HG03354 (cell line): ENCODE results near the gene FGD5.
"Not testable (repeated sequence)": the region's sequence is repeated elsewhere in the genome, so short reads cannot be mapped to it uniquely, and the experiment has no call there.

Source experiments
- ATAC-seq: cut with Tn5 transposase; IDR thresholded peaks from one replicate; pipeline ENCODE4 v1.9.1; 2021; ENCODE audit warnings: mild to moderate bottlenecking; ENCODE audit not compliant: unreplicated experiment, poor library complexity, severe bottlenecking

The FGD5 gene

GRCh38 chr3:14894085-14894484 is 75.3 kb downstream of the FGD5 start:
- no peak for ATAC-seq

GRCh38 chr3:14897266-14897665 is 78.5 kb downstream of the FGD5 start:
- no peak for ATAC-seq

GRCh38 chr3:14898929-14899328 is 80.2 kb downstream of the FGD5 start:
- no peak for ATAC-seq

- no peak for ATAC-seq
Measured at GRCh38 chr3:14899993-14900618, 81.3 kb downstream of the FGD5 start.

- no peak for ATAC-seq
Measured at GRCh38 chr3:14900881-14901873, 82.4 kb downstream of the FGD5 start.

GRCh38 chr3:14902719-14903118 is 84.0 kb downstream of the FGD5 start:
- ATAC-seq: no peak

- not testable (repeated sequence) for ATAC-seq
Measured at GRCh38 chr3:14903501-14903900, 84.7 kb downstream of the FGD5 start.

- no peak for ATAC-seq
Measured at GRCh38 chr3:14905055-14905657, 86.4 kb downstream of the FGD5 start.

- no peak for ATAC-seq
Measured at GRCh38 chr3:14906355-14906971, 87.7 kb downstream of the FGD5 start.

GRCh38 chr3:14907043-14907966 is 88.5 kb downstream of the FGD5 start:
- ATAC-seq: no peak

- no peak for ATAC-seq
Measured at GRCh38 chr3:14909250-14909649, 90.5 kb downstream of the FGD5 start.

- ATAC-seq: no peak
Measured at GRCh38 chr3:14911651-14912050, 92.9 kb downstream of the FGD5 start.

- ATAC-seq: no peak
Measured at GRCh38 chr3:14913071-14913925, 94.5 kb downstream of the FGD5 start.

- no peak for ATAC-seq
Measured at GRCh38 chr3:14913926-14914778, 95.4 kb downstream of the FGD5 start.

- no peak for ATAC-seq
Measured at GRCh38 chr3:14914779-14915117, 96.0 kb downstream of the FGD5 start.

- no peak for ATAC-seq
Measured at GRCh38 chr3:14915636-14916222, 97.0 kb downstream of the FGD5 start.

- ATAC-seq: no peak
Measured at GRCh38 chr3:14918356-14918860, 99.6 kb downstream of the FGD5 start.
